SK-N-MC (cell line): Measurements from ENCODE around the gene INSR.

Source experiments
- EZH2 ChIP-seq: fragments of 200-600 bp; sonication (generic); IDR thresholded peaks from one replicate; pipeline ENCODE4 v1.6.1; 2017; ENCODE audit warnings: antibody characterized with exemption
- FOXP2 ChIP-seq: optimal IDR thresholded peaks from 2 replicates; pipeline ENCODE3; 2011; ENCODE audit warnings: mild to moderate bottlenecking, moderate library complexity; ENCODE audit not compliant: insufficient read depth; ENCODE audit errors: extremely low read length, control extremely low read depth
- POLR2AphosphoS5 ChIP-seq: IDR thresholded peaks from 2 replicates; pipeline ENCODE4 v1.6.1; 2012; ENCODE audit warnings: mild to moderate bottlenecking, low read depth, low read length, borderline replicate concordance

DNA sequence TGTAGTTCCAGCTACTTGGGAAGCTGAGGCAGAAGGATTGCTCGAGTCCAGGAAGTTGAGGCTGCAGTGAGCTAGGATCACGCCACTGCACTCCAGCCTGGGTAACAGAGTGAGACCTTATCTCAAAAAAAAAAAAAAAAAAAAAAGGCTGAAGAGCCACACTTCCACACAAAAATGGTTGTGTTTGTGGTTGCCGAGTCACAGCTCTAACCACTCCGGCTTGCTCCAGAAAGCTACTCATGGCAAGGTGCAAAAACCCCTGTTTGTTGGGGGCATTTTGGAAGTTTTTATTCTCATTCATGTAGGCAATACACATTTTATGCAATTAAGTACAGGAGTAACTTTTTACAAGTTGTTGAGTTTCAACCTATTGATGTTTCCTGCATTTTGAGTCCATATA, 93.5 kb downstream of the INSR start:
- TF ChIP-seq POLR2AphosphoS5 (no peak), EZH2 (no peak), FOXP2 (no peak)
